AG08395 (cell line): ENCODE data around the gene PRKCQ.
"Not testable (repeated sequence)": the region's sequence is repeated elsewhere in the genome, so short reads cannot be mapped to it uniquely, and the experiment has no call there.

ENCODE experiments used
- DNase-seq: peaks from one replicate; pipeline ENCODE4 v3.0.0; 2012; ENCODE audit warnings: mixed read lengths, low spot score

The PRKCQ gene

DNA sequence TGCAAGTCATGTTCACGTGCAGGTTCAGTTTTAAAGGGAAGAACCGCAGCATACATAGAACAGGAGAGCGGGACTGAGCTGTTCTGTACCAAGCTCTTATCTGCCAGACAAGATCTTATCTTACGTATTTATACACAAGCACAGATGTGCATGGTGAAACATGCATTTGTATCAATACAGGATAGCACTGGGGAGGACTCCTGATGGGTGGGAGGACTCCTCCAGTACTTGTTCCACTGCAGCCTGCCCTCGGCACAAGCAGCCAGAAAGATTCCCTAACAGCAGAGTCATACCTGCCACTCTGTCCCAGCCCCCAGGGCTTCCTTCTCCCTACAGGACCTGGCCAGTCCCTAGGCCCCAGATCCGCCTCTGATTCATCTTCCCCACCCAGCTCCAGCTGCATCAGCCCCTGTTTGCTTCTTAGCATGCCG lies 13.2 kb upstream of the PRKCQ start:
- no peak for DNase-seq

DNA sequence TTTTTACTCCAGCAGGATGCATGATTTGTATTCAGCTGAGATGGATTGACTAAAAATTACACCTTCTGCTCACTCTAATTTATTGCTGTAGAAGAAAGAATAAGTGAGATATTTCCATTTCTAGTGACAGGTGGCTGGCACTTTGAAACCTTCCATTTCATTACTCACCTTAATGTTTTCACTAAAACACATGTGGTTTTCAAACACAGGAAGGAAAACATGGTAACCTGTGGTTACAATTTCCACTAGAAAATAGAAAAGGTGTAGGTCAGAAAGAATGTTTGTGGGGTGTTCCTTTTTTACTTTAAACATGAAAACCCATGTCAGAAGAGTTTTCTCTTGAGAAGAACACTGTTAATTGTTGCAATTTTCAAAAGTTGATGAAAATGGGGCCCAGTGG lies 12.0 kb upstream of the PRKCQ start:
- no peak for DNase-seq

- DNase-seq = no peak
Measured at GRCh38 chr10:6591668-6592067, 11.6 kb upstream of the PRKCQ start.

DNA sequence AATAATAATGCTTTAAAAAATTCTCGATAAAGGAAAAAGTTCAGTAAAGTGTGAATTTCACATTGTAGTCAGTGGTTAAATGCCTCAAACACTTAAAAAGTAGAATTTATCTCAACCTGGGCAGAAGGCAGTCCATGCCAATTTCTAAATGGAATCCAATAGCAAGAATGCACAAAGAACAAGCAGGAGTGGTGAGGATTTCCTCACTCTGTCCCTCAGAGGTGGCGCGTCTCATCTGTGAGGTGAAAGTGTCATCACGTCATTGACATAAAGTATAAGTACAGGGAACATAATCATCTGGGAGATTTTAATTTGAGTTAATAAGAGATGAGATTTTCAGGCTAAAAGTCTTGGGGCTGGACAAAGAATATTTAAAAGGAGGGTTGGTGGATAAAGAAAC lies 10.0 kb upstream of the PRKCQ start:
- DNase-seq = no peak

DNA sequence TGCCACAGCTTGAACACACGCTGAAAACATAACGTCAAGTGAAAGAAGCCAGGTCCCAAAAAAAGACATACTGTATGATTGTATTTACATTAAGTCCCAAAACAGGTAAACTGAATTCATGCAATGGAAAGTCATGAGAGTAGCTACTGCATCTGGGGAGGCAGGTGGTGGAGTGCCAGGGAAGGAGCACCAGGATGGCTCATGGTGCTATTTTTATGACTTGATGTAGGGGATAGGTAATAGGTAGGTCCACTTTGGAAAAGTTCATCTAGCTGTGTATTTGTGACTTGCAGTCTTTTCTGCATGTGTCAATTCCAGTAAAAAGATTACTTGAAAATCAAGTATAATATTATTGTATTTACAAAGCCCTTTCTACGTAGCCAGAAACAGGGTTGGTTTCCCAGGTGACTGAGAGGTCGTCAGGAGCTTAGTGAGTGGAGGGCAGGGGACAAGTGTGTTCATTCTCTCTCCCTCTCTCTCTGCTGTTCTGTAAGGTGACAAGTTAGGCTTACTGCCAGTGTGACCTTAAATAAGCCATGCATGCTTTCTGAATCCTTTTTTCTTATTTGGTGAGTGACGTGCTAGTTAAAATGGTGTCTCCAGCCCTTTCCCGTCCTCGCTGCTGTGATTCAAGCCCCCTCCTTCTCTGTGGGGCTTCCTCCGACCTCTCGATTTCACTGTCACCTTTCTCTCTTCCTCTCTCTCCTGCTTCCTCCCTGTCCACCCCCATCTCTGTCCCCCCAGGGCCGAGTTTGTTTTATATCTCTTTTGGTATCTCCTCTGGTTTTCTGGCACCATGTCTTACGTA lies 9.4 kb upstream of the PRKCQ start:
- no peak for DNase-seq

- DNase-seq = no peak
Measured at GRCh38 chr10:6588845-6589244, 8.8 kb upstream of the PRKCQ start.

DNA sequence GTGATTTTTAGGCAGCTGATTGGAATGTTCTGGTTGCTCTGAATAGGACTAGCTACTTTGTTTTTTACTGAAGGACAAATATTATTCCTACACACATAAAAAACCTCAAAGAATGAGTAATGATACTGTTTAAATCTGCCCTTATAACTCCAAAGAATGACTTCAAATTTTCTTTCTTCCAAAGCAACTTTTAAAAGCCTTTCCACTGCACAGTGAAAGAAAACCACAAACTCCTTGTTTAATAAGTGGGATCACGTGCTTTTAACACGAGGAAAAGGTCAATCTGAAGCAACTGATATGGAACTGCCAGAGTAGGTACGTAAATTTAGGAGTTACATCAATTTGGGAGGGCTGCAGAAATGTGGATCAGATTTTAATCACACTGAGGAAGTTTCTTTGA lies 8.0 kb upstream of the PRKCQ start:
- DNase-seq = no peak

GRCh38 chr10:6586501-6586900 lies 6.4 kb upstream of the PRKCQ start:
- no peak for DNase-seq

DNA sequence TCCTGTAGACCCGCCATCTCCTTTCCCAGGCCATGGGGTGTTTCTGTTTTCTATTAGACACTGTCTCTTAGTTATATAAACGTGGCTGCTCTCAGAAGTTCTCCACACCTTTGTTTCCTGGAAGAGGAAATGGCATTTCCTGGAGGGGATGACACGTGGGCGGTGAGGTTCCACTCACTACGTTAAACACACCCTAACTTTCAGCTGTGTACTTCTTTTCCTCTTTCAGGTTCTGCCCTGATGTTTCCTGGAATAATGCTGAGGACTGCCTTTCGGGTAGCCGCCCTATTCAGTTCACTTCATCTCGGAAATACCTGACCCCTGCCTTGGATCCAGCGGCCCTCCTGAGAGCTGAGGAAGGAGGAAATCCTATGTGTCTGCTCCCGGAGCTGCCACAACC lies 3.4 kb upstream of the PRKCQ start:
- DNase-seq = no peak

DNA sequence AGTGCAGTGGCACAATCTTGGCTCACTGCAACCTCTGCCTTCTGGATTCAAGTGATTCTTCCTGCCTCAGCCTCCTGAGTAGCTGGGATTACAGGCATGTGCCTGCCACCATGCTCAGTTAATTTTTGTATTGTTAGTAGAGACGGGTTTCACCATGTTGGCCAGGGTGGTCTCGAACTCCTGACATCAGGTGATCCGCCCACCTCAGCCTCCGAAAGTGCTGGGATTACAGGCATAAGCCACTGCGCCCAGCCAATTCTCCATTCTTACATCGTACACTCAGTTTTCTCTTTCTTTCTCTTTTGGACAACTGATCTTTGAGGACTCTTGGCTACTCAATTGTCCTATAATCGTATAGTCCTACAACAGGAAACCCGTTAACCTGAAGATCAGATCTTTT lies 2.8 kb upstream of the PRKCQ start:
- DNase-seq = not testable (repeated sequence)

GRCh38 chr10:6582298-6582697 lies 2.2 kb upstream of the PRKCQ start:
- no peak for DNase-seq

DNA sequence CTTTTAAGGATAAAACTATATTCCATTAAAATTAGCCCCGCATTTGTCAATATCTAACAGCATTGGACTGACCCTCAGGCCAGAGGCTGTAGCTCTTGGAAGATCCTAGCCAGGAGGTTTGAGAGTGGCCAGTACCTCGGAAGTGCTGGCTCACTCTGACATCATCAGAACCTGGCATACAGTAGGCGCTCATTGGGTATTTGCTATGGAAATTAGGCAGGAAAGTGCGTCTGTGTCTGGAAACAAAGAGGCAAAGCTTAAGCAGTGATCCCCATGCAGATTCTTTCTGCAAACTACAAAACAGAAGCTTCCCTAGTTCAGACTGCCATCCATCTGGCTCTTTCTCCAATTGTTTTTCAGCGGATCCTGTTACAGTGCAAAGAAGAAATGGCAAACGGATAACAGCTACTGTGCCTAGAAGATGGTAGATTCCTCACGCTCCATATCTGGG lies 1.7 kb upstream of the PRKCQ start:
- DNase-seq = no peak

DNA sequence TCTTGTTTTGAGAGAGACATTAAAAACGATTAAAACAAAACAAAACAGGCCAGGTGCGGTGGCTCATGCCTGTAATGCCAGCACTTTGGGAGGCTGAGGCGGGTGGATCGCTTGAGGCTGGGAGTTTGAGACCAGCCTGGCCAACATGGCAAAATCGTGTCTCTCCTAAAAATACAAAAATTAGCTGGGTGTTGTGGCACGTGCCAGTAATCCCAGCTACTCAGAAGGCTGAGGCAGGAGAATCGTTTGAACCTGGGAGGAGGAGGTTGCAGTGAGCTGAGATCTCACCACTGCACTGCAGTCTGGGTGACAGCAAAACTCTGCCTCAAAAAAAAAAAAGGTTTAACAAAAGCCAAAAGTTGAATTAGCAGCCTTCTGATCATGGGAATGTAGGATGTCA lies 1.1 kb upstream of the PRKCQ start:
- not testable (repeated sequence) for DNase-seq

DNA sequence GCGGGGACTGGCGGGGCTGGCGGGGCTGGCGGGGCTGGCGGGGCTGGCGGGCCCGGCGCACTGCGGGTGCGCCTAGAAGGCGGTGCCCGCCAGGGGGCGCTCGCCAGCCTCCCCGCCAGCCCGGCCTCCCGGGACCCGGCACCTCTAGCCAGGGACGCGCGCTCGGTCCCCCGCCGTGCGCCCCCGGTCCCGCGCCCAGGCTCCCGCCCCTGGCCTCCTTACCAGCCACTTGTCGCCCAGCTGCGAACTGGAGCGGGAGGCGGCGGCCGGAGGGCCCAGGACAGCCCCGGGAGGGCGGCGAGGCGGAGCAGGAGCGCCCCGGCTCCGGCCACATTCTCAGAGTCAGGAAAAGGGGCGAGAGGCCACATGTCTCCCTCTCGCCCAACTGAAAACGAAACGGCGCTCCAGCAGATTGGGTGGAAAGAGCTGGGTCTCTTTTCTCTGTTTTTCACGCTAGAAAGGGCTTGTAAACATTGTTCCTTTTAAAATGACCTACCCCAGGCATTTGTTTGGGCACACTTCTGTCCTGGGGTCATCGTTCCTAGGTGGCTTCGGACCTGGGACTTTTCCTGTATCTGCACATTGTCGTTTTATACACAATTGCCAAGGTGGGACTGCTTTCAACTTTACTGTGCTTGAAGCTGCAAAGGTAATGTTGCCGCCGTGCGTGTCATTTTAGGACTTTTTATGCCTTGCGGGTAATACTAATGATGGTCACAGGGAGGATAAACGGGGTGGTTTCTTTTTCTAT lies 378 bp upstream of the PRKCQ start:
- DNase-seq = peak; percentile 71

- DNase-seq = no peak
Measured at GRCh38 chr10:6579183-6579903, 733 bp downstream of the PRKCQ start.

DNA sequence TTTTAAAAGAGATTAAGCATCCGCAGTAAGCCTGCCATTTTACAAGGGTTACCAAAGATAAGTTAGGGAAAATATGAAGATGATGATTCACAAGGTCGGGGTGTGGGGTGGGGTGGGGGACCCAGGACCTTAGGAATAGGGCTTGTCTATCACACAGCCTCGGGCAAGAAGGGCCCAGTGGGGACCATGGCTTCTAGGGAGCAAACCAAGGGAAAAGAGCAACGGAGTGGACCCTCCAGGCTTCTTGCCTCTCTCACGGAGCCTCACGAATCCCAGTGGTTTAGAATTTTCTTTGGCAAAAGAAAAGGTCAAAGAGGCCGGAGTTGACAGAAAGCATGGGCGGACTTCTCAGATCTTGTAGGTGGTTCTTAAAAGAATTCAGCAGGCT lies 1.3 kb downstream of the PRKCQ start:
- DNase-seq = no peak

DNA sequence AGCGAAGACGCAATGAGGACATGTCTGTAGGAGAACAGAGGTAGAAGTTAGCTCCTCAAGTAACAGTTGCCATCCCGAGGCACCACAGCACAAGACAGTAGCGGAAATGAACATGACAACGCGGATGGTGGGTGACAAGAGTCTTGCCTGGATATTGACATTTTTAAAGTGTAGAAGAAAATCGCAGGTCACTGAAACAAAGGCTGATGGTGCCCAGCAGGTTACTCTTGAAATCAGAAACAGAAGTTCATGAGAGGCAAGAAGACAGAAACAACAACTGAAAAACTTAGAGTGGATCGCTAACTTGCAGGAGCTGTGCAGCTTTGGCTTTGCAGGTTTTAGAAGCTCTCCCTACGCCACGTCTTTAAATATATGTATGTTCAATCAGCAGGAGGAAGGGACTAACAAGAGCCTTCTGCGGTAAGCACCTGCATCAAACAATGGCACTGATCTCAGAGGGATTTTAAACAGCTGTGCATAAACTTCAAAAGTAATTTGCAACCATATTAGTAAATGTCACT lies 1.8 kb downstream of the PRKCQ start:
- no peak for DNase-seq

DNA sequence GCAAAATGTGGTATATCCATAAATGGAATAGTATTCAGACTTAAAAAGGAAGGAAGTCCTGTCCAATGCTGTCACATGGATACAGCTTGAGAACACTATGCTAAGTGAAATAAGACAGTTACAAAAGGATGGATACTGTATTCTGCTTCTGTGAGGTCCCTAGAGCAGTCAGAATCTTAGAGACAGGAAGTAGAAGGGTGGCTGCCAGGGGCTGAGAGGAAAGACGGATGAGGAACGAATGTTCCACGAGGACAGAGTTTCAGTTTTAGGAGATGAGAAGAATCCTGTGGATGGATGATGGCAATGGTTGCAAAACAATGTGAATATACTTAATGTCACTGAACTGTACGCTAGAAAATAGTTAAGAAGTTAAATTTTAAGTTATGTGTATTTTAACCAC lies 3.8 kb downstream of the PRKCQ start:
- DNase-seq = no peak

DNA sequence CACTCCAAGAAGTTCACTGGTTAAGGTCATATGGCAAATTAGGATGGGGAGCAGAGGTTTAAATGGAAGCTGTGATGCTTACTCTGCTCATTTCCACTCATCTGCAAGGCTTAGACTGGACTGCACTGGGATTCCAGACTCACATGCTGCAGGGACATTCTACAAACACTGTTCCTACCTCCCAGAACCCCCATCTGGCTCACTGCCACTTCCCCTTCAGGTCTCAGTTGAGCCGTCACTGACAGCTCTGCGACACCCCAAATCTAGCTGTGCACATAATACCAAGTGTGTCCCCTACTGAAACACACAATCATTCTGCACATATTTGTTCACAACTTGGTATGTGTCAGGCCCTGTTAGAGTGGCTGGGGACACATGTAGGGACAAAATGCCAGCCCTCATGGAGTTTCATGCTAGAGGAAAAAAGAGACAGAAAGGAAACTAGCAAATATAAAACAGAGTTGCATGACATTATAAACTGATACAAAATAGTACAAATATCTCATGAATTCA lies 5.4 kb downstream of the PRKCQ start:
- no peak for DNase-seq

DNA sequence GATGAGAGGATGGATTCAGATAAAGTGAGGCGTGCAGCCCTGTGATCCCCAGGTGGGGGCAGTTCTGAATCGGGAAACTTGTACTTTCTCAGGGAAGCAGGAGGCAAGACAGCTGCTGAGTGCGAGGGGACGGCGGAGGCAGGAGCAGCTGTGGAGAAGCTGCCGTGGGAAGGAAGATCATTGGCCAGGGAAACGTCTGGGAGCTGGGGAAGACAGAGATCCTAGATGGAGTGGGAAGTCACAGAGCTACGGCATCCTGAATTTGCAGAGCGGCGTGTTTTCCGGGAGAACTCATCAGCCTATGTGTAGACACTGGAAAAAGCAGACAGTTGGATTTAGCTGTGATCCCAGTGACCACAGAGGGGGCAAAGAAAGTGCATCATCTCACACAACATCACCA lies 9.2 kb downstream of the PRKCQ start:
- no peak for DNase-seq

GRCh38 chr10:6569259-6569658 lies 10.8 kb downstream of the PRKCQ start:
- no peak for DNase-seq

GRCh38 chr10:6567884-6568283 lies 12.2 kb downstream of the PRKCQ start:
- DNase-seq = no peak
